Karpas-422 (cell line): ENCODE results near the gene ITPRIPL1. TPM values are rescaled to one million over a fixed set of nuclear protein-coding genes. Genes with fewer than 3 reads are reported as not detected.
A peak's percentile ranks its signal among the peaks of the same experiment; 100 is the strongest.

ENCODE experiments used
- DNase-seq: peaks from one replicate; pipeline ENCODE4 v3.0.0-alpha.2; 2015
- H2AFZ ChIP-seq: fragments of 200-600 bp; sonication (generic); 2 replicates; pipeline ENCODE4 v1.6.1; 2014; ENCODE audit warnings: antibody characterized with exemption, low read length, mixed read lengths
- H3K27ac ChIP-seq: fragments of 200-600 bp; sonication (generic); 2 replicates; pipeline ENCODE4 v1.5.1; 2014; ENCODE audit warnings: mild to moderate bottlenecking, low read length, moderate library complexity
- H3K27me3 ChIP-seq: fragments of 200-600 bp; sonication (generic); 2 replicates; pipeline ENCODE4 v1.6.1; 2014; ENCODE audit warnings: low read length, mixed read lengths
- H3K36me3 ChIP-seq: fragments of 200-600 bp; sonication (generic); 2 replicates; pipeline ENCODE4 v1.6.1; 2014; ENCODE audit warnings: low read length, mixed read lengths; ENCODE audit not compliant: insufficient read depth
- H3K4me1 ChIP-seq: fragments of 200-600 bp; sonication (generic); 2 replicates; pipeline ENCODE4 v1.6.1; 2014; ENCODE audit warnings: mild to moderate bottlenecking, low read length, mixed read lengths
- H3K4me2 ChIP-seq: fragments of 200-600 bp; sonication (generic); 2 replicates; pipeline ENCODE4 v1.6.1; 2014; ENCODE audit warnings: low read length, low read depth, mild to moderate bottlenecking; ENCODE audit not compliant: poor library complexity, severe bottlenecking
- H3K4me3 ChIP-seq: fragments of 200-600 bp; sonication (generic); 2 replicates; pipeline ENCODE4 v1.5.1; 2014; ENCODE audit warnings: mild to moderate bottlenecking, antibody characterized with exemption, low read length, mixed read lengths
- H3K79me2 ChIP-seq: fragments of 200-600 bp; sonication (generic); 2 replicates; pipeline ENCODE4 v1.6.1; 2014; ENCODE audit warnings: mild to moderate bottlenecking, low read length, mixed read lengths
- H3K9ac ChIP-seq: fragments of 200-600 bp; sonication (generic); 2 replicates; pipeline ENCODE4 v1.6.0; 2014; ENCODE audit warnings: low read length
- H3K9me2 ChIP-seq: fragments of 200-600 bp; sonication (generic), shearing (Covaris generic); replicated peaks from 2 replicates; pipeline ENCODE4 v1.6.0; 2014; ENCODE audit warnings: mild to moderate bottlenecking, low read length, moderate library complexity; ENCODE audit not compliant: insufficient read depth
- H3K9me3 ChIP-seq: fragments of 300-700, 200-600 bp; sonication (generic); 2 replicates; pipeline ENCODE4 v1.6.1; 2014; ENCODE audit warnings: low read length, mixed read lengths
- H4K20me1 ChIP-seq: fragments of 200-600 bp; sonication (generic); 2 replicates; pipeline ENCODE4 v1.6.1; 2014; ENCODE audit warnings: mild to moderate bottlenecking, antibody characterized with exemption, low read length, low read depth; ENCODE audit not compliant: insufficient read depth
- total RNA-seq: library from RNA; depleted of rRNA; stranded (reverse); fragments of >200 nt; shearing (Covaris generic); gene quantifications from 2 replicates; pipeline ENCODE4 v1.2.3, GENCODE V29; 2014; ENCODE audit warnings: low replicate concordance

Gene ITPRIPL1
- total RNA-seq, 1 experiment from 2014 or later = 12.4 TPM

DNA sequence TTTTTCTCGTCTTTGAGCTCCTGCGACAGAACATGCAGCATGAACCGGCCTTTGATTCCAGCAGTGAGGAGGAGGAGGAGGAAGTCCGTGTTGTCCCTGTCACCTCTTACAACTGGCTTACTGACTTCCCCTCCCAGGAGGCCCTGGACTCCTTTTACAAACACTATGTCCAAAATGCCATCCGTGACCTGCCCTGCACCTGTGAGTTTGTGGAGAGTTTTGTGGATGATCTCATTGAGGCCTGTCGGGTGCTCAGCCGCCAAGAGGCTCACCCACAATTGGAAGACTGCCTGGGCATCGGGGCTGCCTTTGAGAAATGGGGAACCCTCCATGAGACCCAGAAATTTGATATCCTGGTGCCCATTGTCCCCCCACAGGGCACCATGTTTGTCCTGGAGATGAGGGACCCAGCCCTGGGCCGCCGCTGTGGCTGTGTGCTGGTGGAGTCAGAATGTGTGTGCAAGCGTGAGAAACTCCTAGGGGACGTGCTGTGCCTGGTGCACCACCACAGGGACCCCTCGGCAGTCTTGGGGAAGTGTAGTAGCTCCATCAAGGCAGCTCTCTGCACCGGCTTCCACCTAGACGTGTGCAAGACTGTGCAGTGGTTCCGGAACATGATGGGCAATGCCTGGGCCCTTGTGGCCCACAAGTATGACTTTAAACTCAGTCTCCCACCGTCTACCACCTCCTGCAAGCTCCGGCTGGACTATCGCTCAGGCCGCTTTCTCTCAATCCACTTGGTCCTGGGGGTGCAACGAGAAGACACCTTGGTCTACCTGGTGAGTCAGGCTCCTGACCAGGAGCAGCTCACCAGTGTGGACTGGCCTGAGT, 2.1 kb downstream of the ITPRIPL1 start:
- Histone ChIP-seq H3K27ac (no peak overlapping the region), H2AFZ (no peak overlapping the region), H3K9me2 (no peaks in the 10 kb centered on the region), H3K4me3 (no peak overlapping the region), H3K9me3 (no peaks in the 10 kb centered on the region), H4K20me1 (no peaks in the 10 kb centered on the region), H3K27me3 (no peaks in the 10 kb centered on the region), H3K4me2 (peak overlapping the region; percentile 85), H3K36me3 (peaks cover 23% of the 10 kb centered on the region), H3K79me2 (peaks cover 46% of the 10 kb centered on the region), H3K9ac (no peak overlapping the region), H3K4me1 (peaks cover 27% of the 10 kb centered on the region)
- no peak for DNase-seq

DNA sequence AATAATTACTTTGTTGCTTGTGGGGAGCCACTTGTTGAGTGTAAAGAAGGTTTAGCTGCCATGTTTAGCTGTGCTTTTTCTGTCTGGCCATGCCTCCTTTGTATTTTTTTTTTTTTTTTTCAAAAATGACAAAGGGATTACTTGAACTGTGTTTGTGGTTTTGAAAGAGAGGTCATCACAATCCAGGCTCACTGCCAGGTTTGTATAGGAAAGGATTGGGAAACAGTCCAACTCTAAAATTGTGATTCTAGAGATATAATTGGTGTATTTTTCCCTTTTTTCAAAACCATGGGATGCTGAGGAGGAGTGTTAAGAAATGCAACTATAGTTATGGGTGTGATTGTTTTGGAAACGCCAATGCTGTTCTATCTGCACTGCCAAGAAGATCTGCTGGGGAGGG, 4.3 kb downstream of the ITPRIPL1 start:
- H3K9me2 ChIP-seq = no peaks in the 10 kb centered on the region
- H4K20me1 ChIP-seq = no peaks in the 10 kb centered on the region
- peaks cover 23% of the 10 kb centered on the region for H3K36me3 ChIP-seq
- H3K4me1 ChIP-seq = peaks cover 17% of the 10 kb centered on the region
- no peak overlapping the region for H3K4me3 ChIP-seq
- peaks cover 46% of the 10 kb centered on the region for H3K79me2 ChIP-seq
- H3K9ac ChIP-seq = no peak overlapping the region
- no peaks in the 10 kb centered on the region for H3K27me3 ChIP-seq
- H3K27ac ChIP-seq = no peak overlapping the region
- DNase-seq = no peak
- H2AFZ ChIP-seq = no peak overlapping the region
- no peak overlapping the region for H3K4me2 ChIP-seq
- H3K9me3 ChIP-seq = no peaks in the 10 kb centered on the region

DNA sequence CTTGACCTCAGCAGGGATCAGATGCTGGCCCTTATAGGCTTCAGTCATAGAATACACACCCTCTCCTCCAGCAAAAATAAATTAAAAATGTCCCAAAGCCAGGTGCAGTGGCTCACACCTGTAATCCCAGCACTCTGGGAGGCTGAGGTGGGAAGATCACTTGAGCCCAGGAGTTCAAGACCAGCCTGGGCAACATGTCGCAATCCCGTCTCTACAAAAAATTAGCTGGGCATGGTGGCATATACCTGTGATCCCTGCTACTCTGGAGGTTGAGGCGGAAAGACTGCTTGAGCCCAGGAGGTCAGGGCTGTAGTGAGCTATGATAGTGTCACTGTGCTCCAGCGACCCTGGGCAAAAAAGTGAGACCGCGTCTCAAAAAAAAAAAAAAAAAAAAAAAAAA, 4.8 kb downstream of the ITPRIPL1 start:
- no peaks in the 10 kb centered on the region for H3K9me3 ChIP-seq
- no peak overlapping the region for H3K4me2 ChIP-seq
- no peak overlapping the region for H2AFZ ChIP-seq
- DNase-seq = no peak
- peaks cover 47% of the 10 kb centered on the region for H3K79me2 ChIP-seq
- no peaks in the 10 kb centered on the region for H3K9me2 ChIP-seq
- H4K20me1 ChIP-seq = no peaks in the 10 kb centered on the region
- H3K4me3 ChIP-seq = no peak overlapping the region
- peaks cover 23% of the 10 kb centered on the region for H3K36me3 ChIP-seq
- no peaks in the 10 kb centered on the region for H3K27me3 ChIP-seq
- H3K9ac ChIP-seq = no peak overlapping the region
- H3K27ac ChIP-seq = no peak overlapping the region
- H3K4me1 ChIP-seq = peaks cover 17% of the 10 kb centered on the region

DNA sequence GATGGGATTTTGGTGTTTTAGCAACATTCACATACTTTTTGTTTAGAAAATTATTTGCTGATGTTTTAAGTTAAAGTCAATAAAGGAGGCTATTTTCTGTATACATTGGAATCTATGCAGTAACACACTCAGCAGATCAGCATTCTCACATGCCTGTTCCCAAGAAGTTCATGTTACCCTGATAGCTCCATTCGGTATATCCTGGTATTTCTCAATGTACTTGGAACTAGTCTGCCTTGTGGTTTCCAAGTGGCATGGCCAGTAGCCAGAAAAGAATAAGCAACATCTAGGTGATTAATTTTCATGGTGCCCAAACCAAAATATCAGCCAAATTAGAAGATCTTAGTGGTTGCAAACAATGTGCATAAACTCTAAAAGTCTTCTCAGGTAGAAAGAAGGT, 5.3 kb downstream of the ITPRIPL1 start:
- Histone ChIP-seq H3K79me2 (peaks cover 45% of the 10 kb centered on the region), H3K9me3 (no peaks in the 10 kb centered on the region), H4K20me1 (no peaks in the 10 kb centered on the region), H3K9ac (no peak overlapping the region), H3K9me2 (no peaks in the 10 kb centered on the region), H3K4me2 (no peak overlapping the region), H3K36me3 (peaks cover 23% of the 10 kb centered on the region), H3K27me3 (no peaks in the 10 kb centered on the region), H2AFZ (no peak overlapping the region), H3K4me3 (no peak overlapping the region), H3K4me1 (peaks cover 16% of the 10 kb centered on the region), H3K27ac (no peak overlapping the region)
- DNase-seq = no peak

DNA sequence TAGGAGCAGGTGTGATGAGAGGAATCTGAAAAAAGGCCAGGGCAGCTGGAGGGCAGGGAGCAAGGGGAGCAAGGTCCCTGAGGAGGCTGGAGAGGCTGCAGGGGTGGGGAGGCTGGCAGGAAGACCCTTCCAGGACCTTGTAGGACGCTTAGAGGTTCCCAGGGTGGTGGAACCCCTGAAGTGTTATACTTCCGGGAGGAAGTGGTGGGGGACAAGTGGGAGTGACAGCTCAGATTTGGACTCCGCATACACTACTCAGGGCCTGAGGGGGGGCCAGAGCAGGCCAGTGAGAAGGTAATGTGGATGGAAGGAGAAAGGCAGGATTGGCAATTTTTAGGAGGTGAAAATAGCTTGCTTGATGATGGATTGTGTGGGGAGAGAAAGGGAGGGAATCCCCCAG, 8.6 kb downstream of the ITPRIPL1 start:
- no peaks in the 10 kb centered on the region for H4K20me1 ChIP-seq
- peaks cover 20% of the 10 kb centered on the region for H3K4me1 ChIP-seq
- no peaks in the 10 kb centered on the region for H3K9me2 ChIP-seq
- DNase-seq = no peak
- H3K27me3 ChIP-seq = no peaks in the 10 kb centered on the region
- no peak overlapping the region for H2AFZ ChIP-seq
- H3K79me2 ChIP-seq = peaks cover 40% of the 10 kb centered on the region
- H3K9ac ChIP-seq = no peak overlapping the region
- H3K4me3 ChIP-seq = no peak overlapping the region
- H3K9me3 ChIP-seq = no peaks in the 10 kb centered on the region
- H3K36me3 ChIP-seq = peaks cover under 1% of the 10 kb centered on the region
- no peak overlapping the region for H3K27ac ChIP-seq
- no peak overlapping the region for H3K4me2 ChIP-seq

DNA sequence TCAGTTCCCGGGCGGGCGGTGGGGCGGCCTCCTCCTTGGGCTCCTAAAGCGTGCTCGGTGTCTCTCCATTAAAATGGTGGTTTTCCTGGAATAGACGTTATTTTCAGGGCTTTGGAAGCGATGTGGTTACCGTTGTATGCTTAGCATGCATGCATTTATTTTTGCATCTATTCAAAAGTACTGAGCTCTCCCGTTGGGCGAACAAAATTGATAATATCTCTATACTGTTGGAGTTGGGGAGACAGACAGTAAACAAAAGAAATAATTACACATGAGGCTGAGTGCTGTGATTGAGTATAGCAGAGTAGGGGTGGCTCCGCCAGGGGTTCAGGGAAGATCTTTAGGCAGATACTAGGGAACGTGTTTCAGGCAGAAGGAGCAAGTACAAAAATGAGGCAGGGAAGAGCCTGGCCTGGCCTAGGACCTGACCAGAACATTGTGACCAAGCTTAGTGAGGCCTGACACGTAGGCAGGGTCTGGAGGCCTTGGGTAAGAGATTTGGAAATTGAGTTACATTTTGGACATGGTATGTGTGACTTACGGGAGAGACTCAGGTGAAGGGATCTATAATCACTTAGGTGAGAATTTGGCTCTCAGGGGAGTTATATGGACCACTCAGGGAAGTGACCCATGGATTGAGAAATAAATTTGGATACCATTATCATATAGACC, 11.1 kb downstream of the ITPRIPL1 start:
- peak overlapping the region; percentile 85 for H3K4me3 ChIP-seq
- H3K36me3 ChIP-seq = peaks cover 8% of the 10 kb centered on the region; the same call in 1 of the 2 replicates
- H3K9me2 ChIP-seq = no peaks in the 10 kb centered on the region
- H3K27ac ChIP-seq = peak overlapping the region; percentile 74
- H4K20me1 ChIP-seq = no peaks in the 10 kb centered on the region
- H3K9ac ChIP-seq = peak overlapping the region; percentile 85
- H3K4me1 ChIP-seq = peaks cover 20% of the 10 kb centered on the region
- H3K79me2 ChIP-seq = peaks cover 62% of the 10 kb centered on the region
- H3K9me3 ChIP-seq = no peaks in the 10 kb centered on the region
- H2AFZ ChIP-seq = peak overlapping the region; percentile 54; the same call in 1 of the 2 replicates
- no peak for DNase-seq
- peak overlapping the region; percentile 94 for H3K4me2 ChIP-seq
- H3K27me3 ChIP-seq = no peaks in the 10 kb centered on the region

DNA sequence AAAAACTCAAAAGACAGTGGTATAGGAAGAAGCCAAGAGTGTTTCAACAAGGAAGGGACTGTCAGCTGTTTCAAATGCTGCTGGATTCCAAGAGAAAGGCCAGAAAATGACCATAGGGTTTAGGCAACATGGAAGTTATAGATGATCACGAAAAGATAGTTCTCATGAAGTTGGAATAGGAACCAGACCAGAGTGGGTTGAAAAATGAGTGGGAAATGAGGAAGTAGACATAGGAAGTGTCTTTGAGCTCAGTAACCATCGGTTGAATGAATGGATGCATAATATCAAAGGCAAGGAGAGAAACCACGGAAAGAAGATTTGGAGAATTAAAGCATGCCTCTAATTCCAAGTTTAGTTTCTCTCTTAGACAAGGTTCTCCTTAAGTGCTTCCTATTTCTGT, 11.8 kb downstream of the ITPRIPL1 start:
- H3K27ac ChIP-seq = peak overlapping the region; percentile 74; the same call in 1 of the 2 replicates
- peak overlapping the region; percentile 94 for H3K4me2 ChIP-seq
- DNase-seq = no peak
- no peaks in the 10 kb centered on the region for H3K27me3 ChIP-seq
- H3K36me3 ChIP-seq = peaks cover 8% of the 10 kb centered on the region; the same call in 1 of the 2 replicates
- H3K9ac ChIP-seq = peak overlapping the region; percentile 85
- no peaks in the 10 kb centered on the region for H3K9me3 ChIP-seq
- H3K4me1 ChIP-seq = peaks cover 20% of the 10 kb centered on the region
- no peaks in the 10 kb centered on the region for H3K9me2 ChIP-seq
- peaks cover 68% of the 10 kb centered on the region for H3K79me2 ChIP-seq
- H4K20me1 ChIP-seq = no peaks in the 10 kb centered on the region
- no peak overlapping the region for H2AFZ ChIP-seq
- H3K4me3 ChIP-seq = peak overlapping the region; percentile 85
